Measurements from ENCODE around the gene MAP2K5.

The MAP2K5 gene

GRCh38 chr15:67828969-67829646 lies 286.6 kb downstream of the MAP2K5 start:
- DNase-seq = peak; percentile 59

GRCh38 chr15:67829647-67830504 lies 287.4 kb downstream of the MAP2K5 start:
- DNase-seq = no peak

- no peak for DNase-seq
These were observed 288.9 kb downstream of the MAP2K5 start for GRCh38 chr15:67831363-67831762.

DNA sequence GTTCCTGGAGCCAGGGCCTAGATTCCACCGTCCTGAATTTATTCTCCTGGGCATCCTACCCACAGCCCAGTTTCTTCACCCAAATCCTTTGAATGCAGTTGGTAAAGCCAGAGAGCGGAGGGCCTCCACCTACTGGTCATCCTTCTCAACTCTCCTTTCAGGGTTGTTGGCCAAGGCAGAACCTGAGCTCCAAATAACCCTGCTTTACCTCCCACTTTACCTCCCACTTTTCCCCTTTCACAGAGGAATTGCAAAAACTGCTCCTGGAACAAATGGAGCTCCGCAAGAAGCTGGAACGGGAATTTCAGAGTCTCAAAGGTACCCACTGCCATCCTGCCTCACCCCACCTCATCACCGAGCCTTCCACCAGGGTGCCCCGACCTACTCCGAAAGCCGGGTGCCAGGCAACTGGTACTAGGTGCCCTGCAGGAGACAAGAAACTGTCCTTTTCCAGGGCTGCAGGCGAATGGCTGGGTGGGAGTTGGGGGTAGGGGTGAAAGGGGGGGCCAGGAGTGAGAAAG lies 289.6 kb downstream of the MAP2K5 start:
- DNase-seq = peak; percentile 59

DNA sequence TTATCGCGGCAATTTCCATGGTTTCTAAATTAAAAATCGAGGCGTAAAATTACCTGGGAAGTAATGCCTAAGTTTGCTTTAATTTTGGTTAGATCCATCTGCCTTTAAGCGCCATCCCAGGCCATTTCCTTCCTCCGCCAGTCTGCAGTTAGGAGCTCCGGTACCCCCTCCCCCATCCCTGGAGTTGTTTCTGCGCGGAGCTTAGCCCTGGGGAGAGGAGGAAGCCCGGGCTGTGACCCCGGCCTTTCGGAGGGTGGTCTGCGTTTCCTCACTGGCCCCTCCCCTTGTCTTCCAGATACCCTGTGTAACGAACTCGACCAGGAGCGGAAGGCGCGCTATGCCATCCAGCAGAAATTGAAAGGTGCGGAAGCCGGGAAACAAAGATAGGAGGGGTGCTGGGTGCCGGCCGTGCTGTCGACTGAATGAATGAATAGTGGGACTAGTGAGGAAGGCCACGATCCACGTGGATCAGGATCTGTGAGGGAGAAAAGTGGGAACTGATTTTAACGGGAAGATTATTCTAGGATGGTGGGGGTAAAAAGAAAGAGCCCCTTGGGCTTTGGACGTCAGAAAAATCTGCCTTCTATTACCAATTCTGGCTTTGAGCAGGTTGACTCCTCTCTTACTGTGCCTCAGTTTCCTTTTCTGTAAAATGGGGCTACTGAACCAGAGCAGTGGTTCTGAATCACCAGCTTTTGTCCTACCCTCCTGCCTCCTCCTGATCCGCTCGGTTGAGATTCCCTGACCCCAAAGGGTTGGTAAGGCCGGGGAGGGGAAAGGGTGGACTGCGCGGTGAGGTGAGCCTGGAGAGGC lies 290.6 kb downstream of the MAP2K5 start:
- peak; percentile 58 for DNase-seq

DNA sequence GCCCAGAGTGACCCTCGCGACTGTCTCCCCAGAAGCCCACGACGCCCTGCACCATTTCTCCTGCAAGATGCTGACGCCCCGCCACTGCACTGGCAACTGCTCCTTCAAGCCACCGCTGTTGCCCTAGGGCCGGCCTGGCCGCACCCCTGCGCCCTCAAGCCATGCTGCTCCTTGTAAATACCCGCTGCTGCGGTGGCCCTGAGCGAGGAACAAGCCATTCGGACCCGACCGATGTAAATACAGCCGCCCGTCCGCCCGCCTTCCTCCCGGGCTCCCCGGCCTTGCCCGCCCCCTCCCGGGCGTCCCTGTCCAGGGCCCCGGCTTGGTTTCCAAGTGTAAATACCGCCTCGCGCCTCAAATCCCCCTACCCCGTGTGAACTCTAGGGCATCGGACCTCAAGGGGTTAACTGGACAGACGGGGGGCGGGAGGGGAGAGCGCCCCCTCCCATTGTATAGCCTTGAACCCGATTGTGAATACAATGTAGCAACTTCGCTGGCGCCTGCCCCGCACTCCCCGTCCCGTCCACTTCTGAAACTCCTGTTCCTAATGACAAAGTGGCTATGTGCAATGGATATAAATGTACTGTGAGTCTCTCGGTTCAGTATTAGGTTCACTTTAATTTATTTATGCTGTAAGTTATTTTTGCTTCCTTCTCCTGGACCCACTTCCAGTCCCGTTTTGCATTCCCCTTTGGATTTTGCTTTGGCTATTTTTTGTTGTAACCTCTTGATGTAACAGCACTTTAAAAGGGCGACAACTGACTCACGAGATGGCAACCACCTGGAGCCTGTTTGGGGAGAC lies 291.4 kb downstream of the MAP2K5 start:
- peak; percentile 71 for DNase-seq

DNA sequence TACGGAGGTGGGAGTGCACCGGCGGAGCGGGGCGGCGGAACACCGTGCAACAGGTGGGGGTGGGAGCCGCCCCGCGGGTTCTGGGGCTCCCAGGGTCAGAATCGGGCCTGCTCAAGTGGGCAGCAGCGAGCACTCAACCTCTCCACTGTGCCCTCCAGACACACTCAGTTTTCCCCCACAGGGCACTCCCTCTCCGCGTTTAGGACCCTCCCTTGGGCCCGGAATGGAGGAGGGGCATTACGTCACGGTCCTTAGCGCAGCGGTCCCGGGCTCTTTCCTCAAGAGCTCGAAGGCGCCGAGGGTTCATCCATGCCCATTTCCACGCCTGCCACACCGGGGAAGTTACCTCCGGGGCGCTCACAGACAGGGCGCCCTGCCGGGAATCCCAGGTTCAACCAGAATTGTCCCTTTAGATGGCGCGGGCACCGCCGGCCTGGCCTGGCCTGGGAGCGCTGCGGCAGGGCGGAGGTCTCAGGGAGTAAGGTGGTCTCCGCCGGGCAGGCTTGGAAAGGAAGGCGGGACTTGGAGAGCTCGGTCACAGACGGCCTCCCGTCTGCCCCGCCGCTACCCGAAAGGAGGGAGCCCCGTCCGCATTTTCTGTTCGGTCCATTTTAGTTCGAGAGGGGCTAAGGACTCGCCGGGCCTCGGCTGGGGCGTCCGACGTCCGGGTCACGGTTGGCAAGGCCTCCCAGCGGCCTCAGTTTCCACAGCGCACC lies 292.2 kb downstream of the MAP2K5 start:
- DNase-seq = peak; percentile 68

DNA sequence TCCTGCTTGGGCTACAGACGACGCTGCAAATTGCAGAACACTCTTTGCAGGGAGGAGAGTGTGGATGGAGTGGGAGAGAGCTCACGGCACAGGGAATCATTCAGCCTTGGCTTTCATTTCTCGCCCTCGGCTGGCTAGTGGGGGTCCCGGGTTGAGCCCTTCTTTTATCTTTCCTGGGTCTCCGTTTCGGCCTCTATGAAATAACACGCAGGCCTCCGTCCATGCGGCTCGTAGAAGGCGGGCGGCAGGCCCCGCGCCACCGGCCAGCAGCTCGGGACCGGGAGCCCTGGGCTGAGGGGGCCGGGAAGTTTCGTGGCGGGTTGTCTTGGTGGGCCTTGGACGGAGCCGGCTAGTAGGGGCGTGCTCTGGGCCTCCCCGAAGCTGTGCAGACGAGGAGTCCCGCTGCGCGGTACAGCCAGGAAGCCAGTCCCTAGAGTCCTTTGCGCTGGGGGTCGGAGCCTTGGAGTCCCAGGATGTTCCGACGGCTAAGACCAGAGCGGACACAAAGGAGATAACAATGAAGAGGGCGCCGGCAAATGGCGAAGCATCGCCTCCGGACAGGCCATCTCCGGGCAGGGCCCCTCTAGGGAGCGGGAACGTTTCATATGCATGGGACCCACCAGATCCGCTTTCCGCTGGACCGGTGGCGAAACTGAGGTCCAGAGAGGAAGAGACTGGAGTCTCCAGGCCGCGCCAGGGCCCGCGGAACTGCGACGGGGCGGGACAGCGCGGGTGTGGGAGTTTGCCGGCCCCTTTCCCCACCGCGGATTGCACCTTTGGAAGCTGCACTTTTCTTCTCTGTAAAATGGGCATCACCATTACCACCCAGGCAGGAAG lies 293.0 kb downstream of the MAP2K5 start:
- DNase-seq = peak; percentile 70

GRCh38 chr15:67836134-67836455 lies 293.6 kb downstream of the MAP2K5 start:
- peak; percentile 68 for DNase-seq

GRCh38 chr15:67836477-67836876 lies 294.0 kb downstream of the MAP2K5 start:
- DNase-seq = peak; percentile 79

DNA sequence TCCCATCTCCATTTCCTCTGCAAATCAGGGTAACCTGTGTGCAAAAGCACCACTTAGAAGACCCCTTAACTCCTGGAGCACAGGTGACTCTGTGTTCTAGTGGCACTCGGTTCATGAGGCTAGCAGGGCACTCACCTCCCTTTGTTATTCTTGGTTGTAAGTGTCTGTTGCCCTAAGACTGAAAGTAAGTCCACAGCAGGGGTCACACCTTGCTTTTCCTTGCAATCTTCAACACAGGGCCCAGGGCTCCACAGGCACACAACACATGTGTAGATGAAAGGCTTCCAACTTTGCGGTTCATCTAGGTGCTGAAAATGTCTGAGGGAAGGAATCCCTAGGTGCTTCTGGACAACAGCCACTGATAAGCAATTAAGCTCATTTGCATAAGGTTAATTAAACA lies 294.5 kb downstream of the MAP2K5 start:
- no peak for DNase-seq

DNA sequence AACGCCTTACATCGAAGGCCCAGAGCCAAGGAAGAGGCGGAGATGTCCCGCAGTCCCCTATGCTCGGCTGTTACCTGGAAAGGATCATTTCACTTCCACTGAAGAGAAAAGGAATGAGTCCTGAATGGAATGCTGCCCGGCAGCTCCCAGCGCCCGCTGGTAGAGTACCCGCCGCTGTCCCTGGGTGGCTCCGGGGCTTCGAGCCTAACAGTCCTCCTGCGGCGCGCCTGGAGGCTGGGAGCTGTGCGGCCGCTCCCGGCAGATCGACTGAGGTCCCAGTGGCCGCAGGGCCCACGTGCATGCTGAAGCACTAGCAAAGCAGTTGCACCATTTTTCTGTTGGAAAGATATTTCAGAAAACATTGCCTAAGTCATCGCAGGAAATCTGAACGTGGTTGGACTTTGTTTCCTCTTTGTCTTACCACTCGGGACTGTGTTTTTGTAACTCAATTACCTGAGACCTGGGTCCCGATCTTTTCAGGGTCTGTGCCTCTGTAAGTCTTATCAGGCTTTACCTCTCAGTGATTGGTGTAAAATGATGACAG lies 296.4 kb downstream of the MAP2K5 start:
- DNase-seq = peak; percentile 63

GRCh38 chr15:67839499-67839928 lies 297.0 kb downstream of the MAP2K5 start:
- peak; percentile 71 for DNase-seq

DNA sequence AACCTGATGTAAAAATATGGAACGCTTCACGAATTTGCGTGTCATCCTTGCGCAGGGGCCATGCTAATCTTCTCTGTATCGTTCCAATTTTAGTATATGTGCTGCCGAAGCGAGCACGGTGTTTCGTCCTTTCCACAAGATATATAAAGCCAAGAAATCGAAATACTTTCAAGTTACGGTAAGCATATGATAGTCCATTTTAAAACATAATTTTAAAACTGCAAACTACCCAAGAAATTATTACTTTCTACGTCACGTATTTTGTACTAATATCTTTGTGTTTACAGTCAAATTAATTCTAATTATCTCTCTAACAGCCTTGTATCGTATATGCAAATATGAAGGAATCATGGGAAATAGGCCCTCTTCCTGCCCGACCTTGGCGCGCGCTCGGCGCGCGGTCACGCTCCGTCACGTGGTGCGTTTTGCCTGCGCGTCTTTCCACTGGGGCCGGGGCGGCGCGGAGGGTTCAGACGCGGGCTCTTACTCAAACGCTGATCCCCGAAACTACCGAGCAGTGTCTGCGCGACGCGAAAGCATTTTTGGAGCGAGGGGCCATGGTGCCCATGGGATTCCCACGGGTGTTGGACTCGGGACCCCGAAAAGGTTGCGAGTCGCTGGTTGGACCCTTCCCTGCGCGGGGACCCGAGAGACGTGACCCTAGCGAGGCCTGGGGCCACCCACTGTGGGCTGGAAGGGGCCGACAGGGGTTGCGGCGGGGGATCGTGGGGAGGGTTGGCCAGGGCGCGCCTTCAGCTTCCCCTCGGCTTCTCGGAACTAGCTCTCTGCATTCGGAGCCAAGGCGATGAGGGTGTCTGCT lies 297.6 kb downstream of the MAP2K5 start, which contains the start of gene RNU6-1:
TSS of gene RNU6-1 (minus strand) at position 117 of the 820 bp plus-strand sequence.
- DNase-seq = peak; percentile 97

DNA sequence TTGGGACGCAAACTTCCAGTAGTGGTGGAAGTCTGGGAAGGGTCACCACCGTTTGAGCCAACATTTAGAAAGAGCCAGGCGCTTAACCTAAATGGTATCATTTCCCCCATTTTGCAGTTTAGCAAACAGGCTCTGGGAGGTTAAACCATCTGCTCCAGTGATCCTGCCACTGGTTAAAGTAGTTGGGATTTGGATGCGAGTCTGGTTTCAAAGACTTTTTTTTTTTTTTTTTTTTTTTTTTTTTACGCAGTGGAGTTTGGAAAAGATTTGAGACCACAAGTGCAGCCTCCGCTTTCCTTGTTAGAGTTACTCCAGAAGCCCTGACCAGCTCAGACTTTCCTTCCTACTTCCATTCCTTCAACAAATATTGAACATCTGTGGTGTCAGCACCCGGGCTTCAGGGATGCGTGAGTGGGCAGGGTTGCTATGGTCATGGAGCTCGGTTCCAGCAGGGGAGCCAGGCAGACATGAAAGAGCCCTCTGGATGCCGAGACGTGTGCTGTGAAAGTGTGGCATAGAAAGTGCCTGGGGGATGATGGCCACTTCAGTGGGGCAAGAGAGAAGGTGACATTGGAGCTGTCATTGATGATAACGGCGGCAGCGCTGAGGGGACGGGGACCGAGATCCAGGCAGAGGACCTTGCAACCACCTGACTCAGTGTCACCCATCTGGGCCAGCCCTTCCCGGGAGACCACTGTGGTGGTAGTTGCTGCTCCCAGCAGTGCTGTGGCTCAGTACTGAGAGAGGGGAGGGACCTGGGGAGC lies 298.4 kb downstream of the MAP2K5 start:
- peak; percentile 66 for DNase-seq

DNA sequence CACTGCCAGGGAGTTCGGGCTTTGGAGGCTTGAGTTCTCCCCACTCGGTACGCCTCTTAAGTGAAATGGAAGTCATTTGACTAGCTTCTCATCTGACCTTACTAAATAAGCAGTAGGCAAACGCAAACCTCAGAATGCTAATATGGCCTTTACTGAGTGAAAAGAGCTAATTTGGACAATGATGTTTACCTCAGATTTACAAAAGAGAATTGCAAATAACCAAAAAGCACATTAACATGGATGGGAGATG lies 298.9 kb downstream of the MAP2K5 start:
- no peak for DNase-seq

GRCh38 chr15:67843092-67843501 lies 300.6 kb downstream of the MAP2K5 start:
- no peak for DNase-seq

DNA sequence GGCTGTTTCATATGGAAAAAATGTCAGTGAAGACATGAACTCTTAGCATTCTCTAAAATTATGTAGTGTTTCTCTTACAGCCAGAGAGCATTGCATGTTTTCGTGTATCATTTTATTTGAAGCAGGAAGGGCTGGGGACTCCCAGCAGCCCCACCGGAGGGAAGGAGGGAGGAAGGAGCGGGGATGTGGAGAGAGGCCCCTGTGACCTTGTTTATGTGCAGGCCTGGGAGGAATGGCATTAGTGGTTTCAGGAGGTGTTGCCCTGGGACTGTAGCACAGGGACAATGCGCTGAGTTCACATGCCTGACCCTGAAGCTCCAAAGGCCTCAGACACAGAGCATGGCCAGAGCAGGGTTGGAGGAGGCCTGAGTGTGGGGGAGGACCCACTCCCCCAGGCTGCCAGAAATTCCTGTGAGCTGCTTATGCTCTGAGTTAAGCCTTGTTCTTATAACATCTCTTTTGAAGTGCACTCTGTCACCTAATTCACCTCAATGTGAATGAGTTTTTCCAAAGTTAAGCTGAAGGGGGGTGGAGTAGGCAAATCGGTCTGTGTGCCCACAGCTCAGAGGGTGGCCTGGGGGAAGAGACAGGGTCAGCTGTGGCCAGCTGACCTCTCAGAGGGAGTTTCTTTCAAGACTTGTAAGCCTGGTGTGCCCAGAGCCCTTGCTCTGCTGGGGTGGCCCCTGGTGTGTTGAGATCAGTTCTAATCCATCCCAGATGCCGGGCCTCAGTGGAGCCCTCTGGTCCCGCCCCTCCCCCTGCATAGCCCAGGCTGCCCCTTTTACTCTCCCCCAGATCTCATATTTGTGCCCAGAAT lies 301.3 kb downstream of the MAP2K5 start:
- no peak for DNase-seq

Data from activated CD8-positive, alpha-beta memory T cell treated with anti-CD3 and anti-CD28 coated beads for 24 hours (primary cell).